ENCODE data around the gene UAP1L1.
"Not testable (repeated sequence)": the region's sequence is repeated elsewhere in the genome, so short reads cannot be mapped to it uniquely, and the experiment has no call there.

The UAP1L1 gene

DNA sequence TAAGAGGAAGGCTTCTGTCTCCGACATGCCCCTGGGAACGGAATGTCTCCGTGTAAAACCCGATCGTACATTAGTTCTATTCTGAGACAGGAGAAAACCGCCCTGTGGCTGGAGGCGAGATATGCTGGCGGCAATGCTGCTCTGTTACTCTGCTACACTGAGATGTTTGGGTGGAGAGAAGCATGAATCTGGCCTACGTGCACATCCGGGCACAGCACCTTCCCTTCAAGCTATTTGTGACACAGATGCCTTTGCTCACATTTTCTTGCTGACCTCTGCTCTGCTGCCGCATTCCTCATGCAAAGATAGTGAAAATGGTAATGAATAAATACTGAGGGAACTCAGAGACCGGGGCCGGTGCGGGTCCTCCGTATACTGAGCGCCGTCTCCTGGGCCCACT lies 39.4 kb downstream of the UAP1L1 start:
- no peak overlapping the region for H3K4me3 ChIP-seq (ENCODE audit: low read depth, low read length)
- TF ChIP-seq POLR2A (IDR thresholded peaks at IDR 0.05; ENCODE audit: extremely low read depth, insufficient read length) (no peak), MYC (IDR thresholded peaks at IDR 0.05; ENCODE audit: low read depth, low read length) (no peak)
- TF ChIP-seq, protein P1, sequence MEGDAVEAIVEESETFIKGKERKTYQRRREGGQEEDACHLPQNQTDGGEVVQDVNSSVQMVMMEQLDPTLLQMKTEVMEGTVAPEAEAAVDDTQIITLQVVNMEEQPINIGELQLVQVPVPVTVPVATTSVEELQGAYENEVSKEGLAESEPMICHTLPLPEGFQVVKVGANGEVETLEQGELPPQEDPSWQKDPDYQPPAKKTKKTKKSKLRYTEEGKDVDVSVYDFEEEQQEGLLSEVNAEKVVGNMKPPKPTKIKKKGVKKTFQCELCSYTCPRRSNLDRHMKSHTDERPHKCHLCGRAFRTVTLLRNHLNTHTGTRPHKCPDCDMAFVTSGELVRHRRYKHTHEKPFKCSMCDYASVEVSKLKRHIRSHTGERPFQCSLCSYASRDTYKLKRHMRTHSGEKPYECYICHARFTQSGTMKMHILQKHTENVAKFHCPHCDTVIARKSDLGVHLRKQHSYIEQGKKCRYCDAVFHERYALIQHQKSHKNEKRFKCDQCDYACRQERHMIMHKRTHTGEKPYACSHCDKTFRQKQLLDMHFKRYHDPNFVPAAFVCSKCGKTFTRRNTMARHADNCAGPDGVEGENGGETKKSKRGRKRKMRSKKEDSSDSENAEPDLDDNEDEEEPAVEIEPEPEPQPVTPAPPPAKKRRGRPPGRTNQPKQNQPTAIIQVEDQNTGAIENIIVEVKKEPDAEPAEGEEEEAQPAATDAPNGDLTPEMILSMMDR (IDR thresholded peaks at IDR 0.05; ENCODE audit: low read depth, low read length), result no peak
- TF ChIP-seq, protein P2, sequence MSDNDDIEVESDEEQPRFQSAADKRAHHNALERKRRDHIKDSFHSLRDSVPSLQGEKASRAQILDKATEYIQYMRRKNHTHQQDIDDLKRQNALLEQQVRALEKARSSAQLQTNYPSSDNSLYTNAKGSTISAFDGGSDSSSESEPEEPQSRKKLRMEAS (IDR thresholded peaks at IDR 0.05; ENCODE audit: low read depth, low read length), result no peak
- DNase-seq (ENCODE audit: low read depth), result no peak

DNA sequence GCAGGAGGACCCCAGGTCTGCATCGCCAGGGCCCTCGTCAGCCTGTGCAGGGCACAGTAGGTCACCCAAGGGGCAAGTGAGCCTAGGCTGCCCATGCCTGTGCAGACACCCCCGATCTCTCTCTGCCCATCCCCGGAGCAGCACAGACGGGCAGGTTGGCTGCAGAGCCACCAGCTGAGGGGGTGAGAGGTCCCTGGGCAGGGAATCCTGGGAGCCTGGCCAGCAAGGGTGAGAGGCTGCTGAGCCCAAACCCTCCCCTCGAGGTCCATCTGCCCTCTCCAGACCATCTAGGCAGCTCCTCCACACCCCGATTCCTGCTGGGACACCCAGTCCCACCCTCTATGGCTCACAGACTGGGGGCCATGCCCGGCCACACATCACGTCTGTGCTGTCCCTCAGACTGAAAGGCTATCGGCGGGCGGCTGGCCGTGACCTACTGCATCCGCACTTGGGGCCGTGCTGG lies 40.0 kb downstream of the UAP1L1 start:
- DNase-seq (ENCODE audit: low read depth), result no peak
- no peak overlapping the region for H3K4me3 ChIP-seq (ENCODE audit: low read depth, low read length)
- no peak for TF ChIP-seq POLR2A (IDR thresholded peaks at IDR 0.05; ENCODE audit: extremely low read depth, insufficient read length)
- TF ChIP-seq, protein P2 (IDR thresholded peaks at IDR 0.05; ENCODE audit: low read depth, low read length), result no peak
- TF ChIP-seq, protein P1 (IDR thresholded peaks at IDR 0.05; ENCODE audit: low read depth, low read length), result no peak

DNA sequence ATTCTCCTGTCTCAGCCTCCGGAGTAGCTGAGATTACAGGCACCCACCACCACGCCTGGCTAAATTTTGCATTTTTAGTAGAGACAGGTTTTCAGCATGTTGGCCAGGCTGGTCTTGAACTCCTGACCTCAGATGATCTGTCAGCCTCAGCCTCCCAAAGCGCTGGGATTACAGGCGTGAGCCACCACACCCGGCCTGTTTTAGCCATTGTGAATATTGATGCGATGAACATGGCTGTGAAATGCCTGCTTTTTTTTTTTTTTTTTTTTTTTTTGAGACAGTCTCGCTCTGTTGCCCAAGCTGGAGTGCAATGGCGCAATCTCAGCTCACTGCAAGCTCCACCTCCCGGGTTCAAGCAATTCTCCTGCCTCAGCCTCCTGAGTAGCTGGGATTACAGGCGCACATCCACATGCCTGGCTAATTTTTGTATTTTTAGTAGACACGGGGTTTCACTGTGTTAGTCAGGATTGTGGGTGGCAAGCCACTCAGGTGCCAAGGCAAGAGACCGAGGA lies 40.8 kb downstream of the UAP1L1 start:
- DNase-seq (ENCODE audit: low read depth); H3K4me3 ChIP-seq (ENCODE audit: low read depth, low read length): not testable (repeated sequence)

DNA sequence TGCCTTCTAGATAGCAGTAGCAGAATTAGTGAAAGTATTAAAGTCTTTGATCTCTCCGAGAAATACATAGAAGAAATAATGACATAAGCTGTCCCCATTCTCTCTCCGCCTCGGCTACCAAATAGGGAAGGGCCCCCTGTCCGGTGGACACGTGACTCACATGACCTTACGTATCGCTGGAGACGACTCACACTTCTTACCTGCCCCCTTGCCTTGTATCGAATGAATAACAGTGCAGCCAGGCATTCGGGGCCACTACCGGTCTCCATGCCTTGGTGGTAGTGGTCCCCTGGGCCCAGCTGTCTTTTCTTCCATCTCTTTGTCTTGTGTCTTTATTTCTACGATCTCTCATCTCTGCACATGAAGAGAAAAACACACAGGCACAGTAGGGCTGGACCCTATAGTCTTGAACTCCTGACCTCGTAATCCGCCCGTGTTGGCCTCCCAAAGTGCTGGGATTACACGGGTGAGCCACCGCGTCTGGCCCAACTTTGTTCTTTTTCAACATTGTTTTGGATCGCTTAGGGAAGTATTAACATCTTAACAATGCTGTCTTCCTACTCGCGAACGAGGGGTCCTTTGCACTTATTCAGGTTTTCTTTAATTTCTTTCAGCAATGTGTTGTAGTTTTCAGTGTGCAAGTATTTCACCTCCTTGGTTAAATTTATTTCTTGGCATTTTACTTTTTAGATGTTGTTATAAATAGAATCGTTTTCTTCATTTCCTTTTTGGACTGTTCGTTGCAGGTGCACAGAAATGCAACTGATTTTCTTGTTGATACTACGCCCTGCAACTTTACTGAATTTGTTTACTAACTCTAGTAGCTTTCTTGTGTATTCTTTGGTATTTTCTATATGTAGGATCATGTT lies 44.8 kb downstream of the UAP1L1 start:
- not testable (repeated sequence) for DNase-seq (ENCODE audit: low read depth); H3K4me3 ChIP-seq (ENCODE audit: low read depth, low read length)

DNA sequence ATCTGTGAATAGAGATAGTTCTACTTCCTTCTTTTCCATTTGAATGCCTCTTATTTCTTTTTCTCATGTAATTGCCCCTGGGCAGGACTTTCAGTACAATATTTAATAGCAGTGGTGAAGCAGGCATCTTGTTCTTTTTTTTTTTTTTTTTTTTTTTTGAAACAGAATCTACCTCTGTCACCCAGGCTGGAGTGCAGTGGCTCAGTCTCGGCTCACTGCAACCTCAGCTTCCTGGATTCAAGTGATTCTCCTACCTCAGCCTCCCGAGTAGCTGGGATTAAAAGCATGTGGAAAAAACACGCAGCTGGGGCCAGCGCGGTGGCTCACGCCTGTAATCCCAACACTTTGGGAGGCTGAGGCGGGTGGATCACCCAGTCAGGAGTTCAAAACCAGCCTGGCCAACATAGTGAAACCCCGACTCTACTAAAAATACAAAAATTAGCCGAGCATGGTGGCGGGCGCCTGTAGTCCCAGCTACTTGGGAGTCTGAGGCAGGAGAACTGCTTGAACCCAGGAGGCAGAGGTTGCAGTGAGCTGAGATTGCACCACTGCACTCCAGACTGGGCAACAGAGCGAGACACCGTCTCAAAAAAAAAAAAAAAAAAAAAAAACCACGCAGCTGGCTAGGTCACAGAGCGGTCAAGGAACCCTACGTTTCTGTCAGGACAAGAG lies 45.6 kb downstream of the UAP1L1 start:
- not testable (repeated sequence) for DNase-seq (ENCODE audit: low read depth); H3K4me3 ChIP-seq (ENCODE audit: low read depth, low read length)

DNA sequence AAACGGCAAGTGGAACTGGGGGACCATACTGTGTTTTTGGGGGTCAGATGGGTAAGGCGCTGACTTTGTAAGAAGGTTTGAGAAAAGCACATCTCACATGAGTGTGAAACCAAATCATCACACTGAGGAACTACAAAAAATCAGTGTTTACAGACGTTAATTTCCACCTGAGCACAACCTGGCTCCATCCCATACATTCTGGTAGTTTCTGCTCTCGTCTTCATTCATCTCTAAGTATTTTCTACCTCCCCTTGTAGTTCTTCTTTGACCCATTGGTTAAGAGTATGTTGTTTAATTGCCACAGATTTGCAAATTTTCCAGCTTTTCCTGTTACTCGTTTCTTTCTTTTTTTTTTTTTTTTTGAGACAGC lies 46.1 kb downstream of the UAP1L1 start:
- TF ChIP-seq, protein P1 (IDR thresholded peaks at IDR 0.05; ENCODE audit: low read depth, low read length), result no peak
- no peak for TF ChIP-seq POLR2A (IDR thresholded peaks at IDR 0.05; ENCODE audit: extremely low read depth, insufficient read length)
- TF ChIP-seq, protein P2 (IDR thresholded peaks at IDR 0.05; ENCODE audit: low read depth, low read length), result no peak
- no peak for TF ChIP-seq MYC (IDR thresholded peaks at IDR 0.05; ENCODE audit: low read depth, low read length)
- DNase-seq (ENCODE audit: low read depth), result no peak
- no peak overlapping the region for H3K4me3 ChIP-seq (ENCODE audit: low read depth, low read length)

DNA sequence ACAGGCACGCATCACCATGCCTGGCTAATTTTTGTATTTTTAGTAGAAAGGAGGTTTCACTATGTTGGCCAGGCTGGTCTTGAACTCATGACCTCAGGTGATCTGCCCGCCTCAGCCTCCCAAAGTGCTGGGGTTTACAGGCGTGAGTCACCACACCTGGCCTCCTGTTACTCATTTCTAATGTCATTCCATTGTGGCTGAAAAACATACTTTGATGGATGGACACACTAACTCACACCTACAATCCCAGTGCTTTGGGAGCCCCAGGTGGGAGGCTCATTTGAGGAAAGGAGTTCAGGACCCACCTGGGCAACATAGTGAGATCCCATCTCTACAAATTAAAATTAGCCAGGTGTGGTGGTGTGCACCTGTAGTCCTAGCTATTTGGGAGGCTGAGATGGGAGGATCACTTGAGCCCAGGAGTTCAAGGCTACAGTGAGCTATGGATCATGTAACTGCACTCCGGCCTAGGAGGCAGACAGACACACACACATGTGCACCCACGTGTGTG lies 46.7 kb downstream of the UAP1L1 start:
- H3K4me3 ChIP-seq (ENCODE audit: low read depth, low read length); DNase-seq (ENCODE audit: low read depth): not testable (repeated sequence)

DNA sequence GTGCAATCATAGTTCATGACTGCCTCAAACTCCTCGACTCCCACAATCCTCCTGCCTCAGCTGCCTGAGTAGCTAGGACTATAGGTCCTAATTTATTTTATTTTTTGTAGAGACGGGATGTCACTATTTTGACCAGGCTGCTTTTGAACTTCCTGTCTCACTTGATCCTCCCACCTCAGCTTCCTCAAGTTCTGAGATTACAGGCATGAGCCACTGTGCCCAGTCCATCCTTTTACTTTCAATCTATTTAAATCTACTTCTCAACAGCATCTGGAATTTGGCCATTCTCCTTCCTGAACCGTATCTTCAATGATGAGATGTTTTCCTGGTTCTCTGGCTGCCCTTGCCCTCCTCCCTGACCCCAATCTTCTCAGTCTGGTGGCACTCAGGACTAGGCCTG lies 49.5 kb downstream of the UAP1L1 start:
- peak; percentile 29 for DNase-seq (ENCODE audit: low read depth)
- TF ChIP-seq, protein P1 (IDR thresholded peaks at IDR 0.05; ENCODE audit: low read depth, low read length), result no peak
- TF ChIP-seq POLR2A (IDR thresholded peaks at IDR 0.05; ENCODE audit: extremely low read depth, insufficient read length), result no peak
- TF ChIP-seq, protein P2 (IDR thresholded peaks at IDR 0.05; ENCODE audit: low read depth, low read length), result no peak
- TF ChIP-seq MYC (IDR thresholded peaks at IDR 0.05; ENCODE audit: low read depth, low read length), result no peak
- H3K4me3 ChIP-seq (ENCODE audit: low read depth, low read length), result peak overlapping the region; percentile 89

All from NB4 (cell line).